Urinary bladder (tissue), 4 donors: ENCODE measurements around the gene WDR31. TPM values are rescaled to one million over a fixed set of nuclear protein-coding genes. Genes with fewer than 3 reads are reported as not detected.

ENCODE experiments used
- DNase-seq: peaks from one replicate; pipeline ENCODE4 v3.0.0-alpha.2; 2015; ENCODE audit errors: extremely low spot score
- H3K27ac ChIP-seq: one replicate; pipeline ENCODE4 v1.5.1; 2013; ENCODE audit warnings: low read depth, mild to moderate bottlenecking, moderate library complexity
- H3K36me3 ChIP-seq: one replicate; pipeline ENCODE4 v1.6.1; 2013; ENCODE audit warnings: mild to moderate bottlenecking, moderate library complexity; ENCODE audit not compliant: insufficient read depth
- H3K4me1 ChIP-seq: one replicate; pipeline ENCODE4 v1.6.1; 2013; ENCODE audit warnings: mild to moderate bottlenecking, moderate library complexity; ENCODE audit not compliant: insufficient read depth
- H3K4me3 ChIP-seq: one replicate; pipeline ENCODE4 v1.5.1; 2013; ENCODE audit warnings: low read depth, low read length
- WGBS: extraction: QIAGEN DNeasy Blood & Tissue Kit; methylation state at CpG from one replicate; pipeline ENCODE4 v1.1.7; 2013; 5-methylcytosine and 5-hydroxymethylcytosine counted together
- polyA plus RNA-seq: library from polyadenylated mRNA; stranded (reverse); fragments of 200-250 nt; gene quantifications from one replicate; pipeline ENCODE4 v1.2.3, GENCODE V29; 2013
- total RNA-seq: library from RNA; depleted of rRNA; stranded (reverse); fragments of >200 nt; gene quantifications from one replicate; pipeline ENCODE4 v1.2.3, GENCODE V29; 2014
- donor health status: healthy with polysubstance abuse.
- donor health status: healthy.

Gene WDR31
- total and polyA plus RNA-seq, 2 donors, result 1.7 to 2.6 TPM

- 93% methylated on average over 6 of the region's 6 CpGs for WGBS
- H3K36me3 ChIP-seq, result peaks cover 10% of the 10 kb centered on the region
- H3K4me1 ChIP-seq, result no peaks in the 10 kb centered on the region
- no peak for DNase-seq
- H3K27ac ChIP-seq, result no peak overlapping the region
- H3K4me3 ChIP-seq, result no peak overlapping the region
Measured at GRCh38 chr9:113290052-113290607, 49.9 kb downstream of the WDR31 start.

GRCh38 chr9:113289091-113289490 is 51.0 kb downstream of the WDR31 start:
- Histone ChIP-seq H3K4me3 (no peak overlapping the region), H3K4me1 (no peaks in the 10 kb centered on the region), H3K36me3 (peaks cover 15% of the 10 kb centered on the region), H3K27ac (no peak overlapping the region)
- WGBS, result 98% methylated on average over 2 of the region's 2 CpGs
- no peak for DNase-seq

GRCh38 chr9:113281356-113281755 is 58.7 kb downstream of the WDR31 start:
- Histone ChIP-seq H3K4me1 (no peaks in the 10 kb centered on the region), H3K27ac (no peak overlapping the region), H3K4me3 (no peak overlapping the region), H3K36me3 (peaks cover 19% of the 10 kb centered on the region)
- no peak for DNase-seq
- WGBS, result 98% methylated on average over 4 of the region's 4 CpGs

- no peak for DNase-seq
- Histone ChIP-seq H3K4me1 (no peaks in the 10 kb centered on the region), H3K27ac (no peak overlapping the region), H3K36me3 (peaks cover 14% of the 10 kb centered on the region), H3K4me3 (no peak overlapping the region)
- WGBS, result 90% methylated on average over 4 of the region's 4 CpGs
Measured at GRCh38 chr9:113278840-113279239, 61.2 kb downstream of the WDR31 start.

GRCh38 chr9:113275157-113276131 is 64.6 kb downstream of the WDR31 start, which contains the start of the genes CDC26 and PRPF4:
CDC26 (minus strand) TSS chr9:113275572; CDS start chr9:113272507, 3,065 bp downstream.
PRPF4 (plus strand) TSS chr9:113275658; CDS start chr9:113275744, 86 bp downstream.
- H3K4me3 ChIP-seq, result peak within 1 kb of the TSS; percentile 71
- peaks cover 7% of the 10 kb centered on the region for H3K36me3 ChIP-seq
- H3K27ac ChIP-seq, result peak within 1 kb of the TSS; percentile 90
- H3K4me1 ChIP-seq, result no peaks in the 10 kb centered on the region
- peak; percentile 96 for DNase-seq
- under 1% methylated on average over 63 of the region's 63 CpGs for WGBS

GRCh38 chr9:113274474-113275156 is 65.5 kb downstream of the WDR31 start:
- peak overlapping the region; percentile 81 for H3K27ac ChIP-seq
- peak; percentile 42 for DNase-seq
- H3K4me1 ChIP-seq, result no peaks in the 10 kb centered on the region
- under 1% methylated on average over 15 of the region's 15 CpGs for WGBS
- peak overlapping the region; percentile 71 for H3K4me3 ChIP-seq
- peaks cover 6% of the 10 kb centered on the region for H3K36me3 ChIP-seq

- H3K4me1 ChIP-seq, result no peaks in the 10 kb centered on the region
- 86% methylated on average over 2 of the region's 2 CpGs for WGBS
- peaks cover 11% of the 10 kb centered on the region for H3K36me3 ChIP-seq
- DNase-seq, result no peak
- H3K27ac ChIP-seq, result no peak overlapping the region
- no peak overlapping the region for H3K4me3 ChIP-seq
Measured at GRCh38 chr9:113269871-113270270, 70.2 kb downstream of the WDR31 start.

- Histone ChIP-seq H3K4me3 (no peak overlapping the region), H3K4me1 (no peaks in the 10 kb centered on the region), H3K27ac (no peak overlapping the region), H3K36me3 (peaks cover 11% of the 10 kb centered on the region)
- 93% methylated on average over 2 of the region's 2 CpGs for WGBS
- DNase-seq, result no peak
Measured at GRCh38 chr9:113269355-113269754, 70.7 kb downstream of the WDR31 start.

GRCh38 chr9:113267911-113268566 is 72.0 kb downstream of the WDR31 start:
- no peak for DNase-seq
- 91% methylated on average over 4 of the region's 4 CpGs for WGBS
- no peak overlapping the region for H3K4me3 ChIP-seq
- H3K4me1 ChIP-seq, result no peaks in the 10 kb centered on the region
- peaks cover 11% of the 10 kb centered on the region for H3K36me3 ChIP-seq
- no peak overlapping the region for H3K27ac ChIP-seq

GRCh38 chr9:113266174-113266573 is 73.9 kb downstream of the WDR31 start:
- 84% methylated on average over 3 of the region's 3 CpGs for WGBS
- no peak overlapping the region for H3K27ac ChIP-seq
- H3K36me3 ChIP-seq, result peaks cover 7% of the 10 kb centered on the region
- DNase-seq, result no peak
- no peaks in the 10 kb centered on the region for H3K4me1 ChIP-seq
- H3K4me3 ChIP-seq, result no peak overlapping the region

Other genes with a start within 250 kb of the WDR31 start
- gene SLC31A2, start 189.3 kb downstream of the WDR31 start, total RNA-seq, result 5.1 TPM
- 11.4 TPM for gene SLC31A2, start 189.3 kb downstream of the WDR31 start, polyA plus RNA-seq
- 33.6 TPM for gene FKBP15, start 119.0 kb downstream of the WDR31 start, total RNA-seq
- 18.2 TPM for gene FKBP15, start 119.0 kb downstream of the WDR31 start, polyA plus RNA-seq
- gene SLC31A1, start 118.7 kb downstream of the WDR31 start, total RNA-seq, result 19.5 TPM
- gene SLC31A1, start 118.7 kb downstream of the WDR31 start, polyA plus RNA-seq, result 10.1 TPM
- gene CDC26, start 64.7 kb downstream of the WDR31 start, total RNA-seq, result 25.5 TPM
- gene CDC26, start 64.7 kb downstream of the WDR31 start, polyA plus RNA-seq, result 35.2 TPM
- gene PRPF4, start 64.6 kb downstream of the WDR31 start, total RNA-seq, result 23.4 TPM
- 14.4 TPM for gene PRPF4, start 64.6 kb downstream of the WDR31 start, polyA plus RNA-seq
- 0.26 TPM for gene RNF183, start 36.9 kb downstream of the WDR31 start, total RNA-seq
- 0.15 TPM for gene RNF183, start 36.9 kb downstream of the WDR31 start, polyA plus RNA-seq
- 1.2 TPM for gene BSPRY, start 9.3 kb upstream of the WDR31 start, total RNA-seq
- gene BSPRY, start 9.3 kb upstream of the WDR31 start, polyA plus RNA-seq, result 2.4 TPM
- 5.1 TPM for gene HDHD3, start 36.7 kb upstream of the WDR31 start, total RNA-seq
- 32.2 TPM for gene HDHD3, start 36.7 kb upstream of the WDR31 start, polyA plus RNA-seq
- 16.6 TPM for gene ALAD, start 61.0 kb upstream of the WDR31 start, total RNA-seq
- 55.4 TPM for gene ALAD, start 61.0 kb upstream of the WDR31 start, polyA plus RNA-seq
- 34.8 TPM for gene POLE3, start 70.4 kb upstream of the WDR31 start, total RNA-seq
- gene POLE3, start 70.4 kb upstream of the WDR31 start, polyA plus RNA-seq, result 50.4 TPM
- gene C9orf43, start 70.5 kb upstream of the WDR31 start, total RNA-seq, result 0.74 TPM
- gene C9orf43, start 70.5 kb upstream of the WDR31 start, polyA plus RNA-seq, result 0.14 TPM
- 52.4 TPM for gene RGS3, start 123.5 kb upstream of the WDR31 start, total RNA-seq
- gene RGS3, start 123.5 kb upstream of the WDR31 start, polyA plus RNA-seq, result 28.5 TPM